ENCODE data around the gene MEIOSIN.

The MEIOSIN gene

GRCh38 chr19:45792470-45793177 is 59.4 kb downstream of the MEIOSIN start, which contains the start of gene DMWD (continued):
- TF ChIP-seq, protein P1, sequence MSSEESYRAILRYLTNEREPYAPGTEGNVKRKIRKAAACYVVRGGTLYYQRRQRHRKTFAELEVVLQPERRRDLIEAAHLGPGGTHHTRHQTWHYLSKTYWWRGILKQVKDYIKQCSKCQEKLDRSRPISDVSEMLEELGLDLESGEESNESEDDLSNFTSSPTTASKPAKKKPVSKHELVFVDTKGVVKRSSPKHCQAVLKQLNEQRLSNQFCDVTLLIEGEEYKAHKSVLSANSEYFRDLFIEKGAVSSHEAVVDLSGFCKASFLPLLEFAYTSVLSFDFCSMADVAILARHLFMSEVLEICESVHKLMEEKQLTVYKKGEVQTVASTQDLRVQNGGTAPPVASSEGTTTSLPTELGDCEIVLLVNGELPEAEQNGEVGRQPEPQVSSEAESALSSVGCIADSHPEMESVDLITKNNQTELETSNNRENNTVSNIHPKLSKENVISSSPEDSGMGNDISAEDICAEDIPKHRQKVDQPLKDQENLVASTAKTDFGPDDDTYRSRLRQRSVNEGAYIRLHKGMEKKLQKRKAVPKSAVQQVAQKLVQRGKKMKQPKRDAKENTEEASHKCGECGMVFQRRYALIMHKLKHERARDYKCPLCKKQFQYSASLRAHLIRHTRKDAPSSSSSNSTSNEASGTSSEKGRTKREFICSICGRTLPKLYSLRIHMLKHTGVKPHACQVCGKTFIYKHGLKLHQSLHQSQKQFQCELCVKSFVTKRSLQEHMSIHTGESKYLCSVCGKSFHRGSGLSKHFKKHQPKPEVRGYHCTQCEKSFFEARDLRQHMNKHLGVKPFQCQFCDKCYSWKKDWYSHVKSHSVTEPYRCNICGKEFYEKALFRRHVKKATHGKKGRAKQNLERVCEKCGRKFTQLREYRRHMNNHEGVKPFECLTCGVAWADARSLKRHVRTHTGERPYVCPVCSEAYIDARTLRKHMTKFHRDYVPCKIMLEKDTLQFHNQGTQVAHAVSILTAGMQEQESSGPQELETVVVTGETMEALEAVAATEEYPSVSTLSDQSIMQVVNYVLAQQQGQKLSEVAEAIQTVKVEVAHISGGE (tag by site-specific recombination; conservative IDR thresholded peaks at IDR 0.05; ENCODE audit: low read depth), result peak; percentile 54
- TF ChIP-seq ZNF302 (tag by site-specific recombination; IDR thresholded peaks at IDR 0.05; ENCODE audit: low read depth) (no peak), ZFHX2 (tag by site-specific recombination; conservative IDR thresholded peaks at IDR 0.05) (peak; percentile 87), ZNF274 (IDR thresholded peaks at IDR 0.05; ENCODE audit: low read length) (no peak), ZNF274 (tag by site-specific recombination; IDR thresholded peaks at IDR 0.05; ENCODE audit: borderline replicate concordance) (no peak), SP3 (tag by site-specific recombination; IDR thresholded peaks at IDR 0.05) (peak; percentile 88), ZBTB6 (tag by site-specific recombination; IDR thresholded peaks at IDR 0.05) (no peak), ZNF549 (tag by site-specific recombination; IDR thresholded peaks at IDR 0.05) (no peak), RBAK (tag by site-specific recombination; IDR thresholded peaks at IDR 0.05) (no peak), ZNF24 (tag by site-specific recombination; IDR thresholded peaks at IDR 0.05) (no peak), ZBTB8A (tag by site-specific recombination; IDR thresholded peaks at IDR 0.05) (peak; percentile 15; the same call in 1 of the 2 replicates), ZNF664 (tag by site-specific recombination; IDR thresholded peaks at IDR 0.05) (no peak), ZNF548 (tag by site-specific recombination; IDR thresholded peaks at IDR 0.05) (no peak), ZBTB7A (tag by site-specific recombination; IDR thresholded peaks at IDR 0.05; ENCODE audit: low read depth) (no peak), ZBTB17 (tag by site-specific recombination; IDR thresholded peaks at IDR 0.05) (no peak), TCF7L2 (IDR thresholded peaks at IDR 0.05; ENCODE audit: borderline replicate concordance, low read depth, low read length) (no peak), CTCF (tag by site-specific recombination; IDR thresholded peaks at IDR 0.05) (no peak), ZNF660 (tag by site-specific recombination; IDR thresholded peaks at IDR 0.05) (0 out of 2 replicates have a peak, but pooled peaks have one; percentile 20), KLF8 (tag by site-specific recombination; IDR thresholded peaks at IDR 0.05) (0 out of 2 replicates have a peak, but pooled peaks have one; percentile 26), KLF1 (tag by site-specific recombination; IDR thresholded peaks at IDR 0.05) (0 out of 2 replicates have a peak, but pooled peaks have one; percentile 16), IKZF3 (tag by site-specific recombination; IDR thresholded peaks at IDR 0.05) (no peak)
- TF ChIP-seq, protein P2, sequence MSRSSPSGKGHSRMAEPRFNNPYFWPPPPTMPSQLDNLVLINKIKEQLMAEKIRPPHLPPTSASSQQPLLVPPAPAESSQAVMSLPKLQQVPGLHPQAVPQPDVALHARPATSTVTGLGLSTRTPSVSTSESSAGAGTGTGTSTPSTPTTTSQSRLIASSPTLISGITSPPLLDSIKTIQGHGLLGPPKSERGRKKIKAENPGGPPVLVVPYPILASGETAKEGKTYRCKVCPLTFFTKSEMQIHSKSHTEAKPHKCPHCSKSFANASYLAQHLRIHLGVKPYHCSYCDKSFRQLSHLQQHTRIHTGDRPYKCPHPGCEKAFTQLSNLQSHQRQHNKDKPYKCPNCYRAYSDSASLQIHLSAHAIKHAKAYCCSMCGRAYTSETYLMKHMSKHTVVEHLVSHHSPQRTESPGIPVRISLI (tag by site-specific recombination; IDR thresholded peaks at IDR 0.05), result peak; percentile 91
- TF ChIP-seq, protein P3, sequence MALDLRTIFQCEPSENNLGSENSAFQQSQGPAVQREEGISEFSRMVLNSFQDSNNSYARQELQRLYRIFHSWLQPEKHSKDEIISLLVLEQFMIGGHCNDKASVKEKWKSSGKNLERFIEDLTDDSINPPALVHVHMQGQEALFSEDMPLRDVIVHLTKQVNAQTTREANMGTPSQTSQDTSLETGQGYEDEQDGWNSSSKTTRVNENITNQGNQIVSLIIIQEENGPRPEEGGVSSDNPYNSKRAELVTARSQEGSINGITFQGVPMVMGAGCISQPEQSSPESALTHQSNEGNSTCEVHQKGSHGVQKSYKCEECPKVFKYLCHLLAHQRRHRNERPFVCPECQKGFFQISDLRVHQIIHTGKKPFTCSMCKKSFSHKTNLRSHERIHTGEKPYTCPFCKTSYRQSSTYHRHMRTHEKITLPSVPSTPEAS (tag by site-specific recombination; IDR thresholded peaks at IDR 0.05), result no peak
- TF ChIP-seq, protein P4, sequence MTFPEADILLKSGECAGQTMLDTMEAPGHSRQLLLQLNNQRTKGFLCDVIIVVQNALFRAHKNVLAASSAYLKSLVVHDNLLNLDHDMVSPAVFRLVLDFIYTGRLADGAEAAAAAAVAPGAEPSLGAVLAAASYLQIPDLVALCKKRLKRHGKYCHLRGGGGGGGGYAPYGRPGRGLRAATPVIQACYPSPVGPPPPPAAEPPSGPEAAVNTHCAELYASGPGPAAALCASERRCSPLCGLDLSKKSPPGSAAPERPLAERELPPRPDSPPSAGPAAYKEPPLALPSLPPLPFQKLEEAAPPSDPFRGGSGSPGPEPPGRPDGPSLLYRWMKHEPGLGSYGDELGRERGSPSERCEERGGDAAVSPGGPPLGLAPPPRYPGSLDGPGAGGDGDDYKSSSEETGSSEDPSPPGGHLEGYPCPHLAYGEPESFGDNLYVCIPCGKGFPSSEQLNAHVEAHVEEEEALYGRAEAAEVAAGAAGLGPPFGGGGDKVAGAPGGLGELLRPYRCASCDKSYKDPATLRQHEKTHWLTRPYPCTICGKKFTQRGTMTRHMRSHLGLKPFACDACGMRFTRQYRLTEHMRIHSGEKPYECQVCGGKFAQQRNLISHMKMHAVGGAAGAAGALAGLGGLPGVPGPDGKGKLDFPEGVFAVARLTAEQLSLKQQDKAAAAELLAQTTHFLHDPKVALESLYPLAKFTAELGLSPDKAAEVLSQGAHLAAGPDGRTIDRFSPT (tag by site-specific recombination; IDR thresholded peaks at IDR 0.05), result no peak
- TF ChIP-seq, protein P5, sequence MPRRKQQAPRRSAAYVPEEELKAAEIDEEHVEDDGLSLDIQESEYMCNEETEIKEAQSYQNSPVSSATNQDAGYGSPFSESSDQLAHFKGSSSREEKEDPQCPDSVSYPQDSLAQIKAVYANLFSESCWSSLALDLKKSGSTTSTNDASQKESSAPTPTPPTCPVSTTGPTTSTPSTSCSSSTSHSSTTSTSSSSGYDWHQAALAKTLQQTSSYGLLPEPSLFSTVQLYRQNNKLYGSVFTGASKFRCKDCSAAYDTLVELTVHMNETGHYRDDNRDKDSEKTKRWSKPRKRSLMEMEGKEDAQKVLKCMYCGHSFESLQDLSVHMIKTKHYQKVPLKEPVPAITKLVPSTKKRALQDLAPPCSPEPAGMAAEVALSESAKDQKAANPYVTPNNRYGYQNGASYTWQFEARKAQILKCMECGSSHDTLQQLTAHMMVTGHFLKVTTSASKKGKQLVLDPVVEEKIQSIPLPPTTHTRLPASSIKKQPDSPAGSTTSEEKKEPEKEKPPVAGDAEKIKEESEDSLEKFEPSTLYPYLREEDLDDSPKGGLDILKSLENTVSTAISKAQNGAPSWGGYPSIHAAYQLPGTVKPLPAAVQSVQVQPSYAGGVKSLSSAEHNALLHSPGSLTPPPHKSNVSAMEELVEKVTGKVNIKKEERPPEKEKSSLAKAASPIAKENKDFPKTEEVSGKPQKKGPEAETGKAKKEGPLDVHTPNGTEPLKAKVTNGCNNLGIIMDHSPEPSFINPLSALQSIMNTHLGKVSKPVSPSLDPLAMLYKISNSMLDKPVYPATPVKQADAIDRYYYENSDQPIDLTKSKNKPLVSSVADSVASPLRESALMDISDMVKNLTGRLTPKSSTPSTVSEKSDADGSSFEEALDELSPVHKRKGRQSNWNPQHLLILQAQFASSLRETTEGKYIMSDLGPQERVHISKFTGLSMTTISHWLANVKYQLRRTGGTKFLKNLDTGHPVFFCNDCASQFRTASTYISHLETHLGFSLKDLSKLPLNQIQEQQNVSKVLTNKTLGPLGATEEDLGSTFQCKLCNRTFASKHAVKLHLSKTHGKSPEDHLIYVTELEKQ (tag by site-specific recombination; IDR thresholded peaks at IDR 0.05; ENCODE audit: borderline replicate concordance), result no peak
